Type B pancreatic cell (in vitro differentiated cells): ENCODE measurements around the gene FREM2. TPM values are rescaled to one million over a fixed set of nuclear protein-coding genes. Genes with fewer than 3 reads are reported as not detected.

Experiments
- DNase-seq: peaks from one replicate; pipeline ENCODE4 v3.0.0; 2021; ENCODE audit warnings: mixed read lengths; ENCODE audit not compliant: unreplicated experiment; ENCODE audit errors: extremely low spot score
- H3K27ac Mint-ChIP-seq: 2 replicates; pipeline ENCODE4 v1.8.0; 2021; ENCODE audit warnings: mild to moderate bottlenecking, mixed read lengths
- H3K27me3 Mint-ChIP-seq: 2 replicates; pipeline ENCODE4 v1.8.0; 2021; ENCODE audit warnings: mixed read lengths
- H3K36me3 Mint-ChIP-seq: 2 replicates; pipeline ENCODE4 v1.8.0; 2021; ENCODE audit warnings: mixed read lengths
- H3K4me1 Mint-ChIP-seq: one replicate; pipeline ENCODE4 v1.8.0; 2021; ENCODE audit warnings: mixed read lengths; ENCODE audit not compliant: unreplicated experiment
- H3K4me3 Mint-ChIP-seq: 2 replicates; pipeline ENCODE4 v1.8.0; 2021; ENCODE audit warnings: mild to moderate bottlenecking, mixed read lengths
- H3K9me3 Mint-ChIP-seq: 2 replicates; pipeline ENCODE4 v1.8.0; 2021; ENCODE audit warnings: mixed read lengths
- total RNA-seq: library from RNA; stranded (reverse); gene quantifications from 2 replicates; pipeline ENCODE4 v1.2.1, GENCODE V29; 2021; ENCODE audit warnings: low replicate concordance
- TF ChIP-seq, protein P1 (sequence below): fragments of 200-600 bp; sonication (generic); conservative IDR thresholded peaks from 2 replicates; pipeline ENCODE4 v1.5.0; 2021; ENCODE audit warnings: antibody characterized with exemption, mild to moderate bottlenecking

Gene FREM2
- total RNA-seq, 1 donor from 2014 or later: 42.8 TPM

- Mint-ChIP-seq H3K9me3 (no peaks in the 10 kb centered on the region), H3K27ac (no peak overlapping the region), H3K4me1 (peaks cover 8% of the 10 kb centered on the region), H3K36me3 (peaks cover 17% of the 10 kb centered on the region), H3K4me3 (no peak overlapping the region), H3K27me3 (no peaks in the 10 kb centered on the region)
- TF ChIP-seq, protein P1, sequence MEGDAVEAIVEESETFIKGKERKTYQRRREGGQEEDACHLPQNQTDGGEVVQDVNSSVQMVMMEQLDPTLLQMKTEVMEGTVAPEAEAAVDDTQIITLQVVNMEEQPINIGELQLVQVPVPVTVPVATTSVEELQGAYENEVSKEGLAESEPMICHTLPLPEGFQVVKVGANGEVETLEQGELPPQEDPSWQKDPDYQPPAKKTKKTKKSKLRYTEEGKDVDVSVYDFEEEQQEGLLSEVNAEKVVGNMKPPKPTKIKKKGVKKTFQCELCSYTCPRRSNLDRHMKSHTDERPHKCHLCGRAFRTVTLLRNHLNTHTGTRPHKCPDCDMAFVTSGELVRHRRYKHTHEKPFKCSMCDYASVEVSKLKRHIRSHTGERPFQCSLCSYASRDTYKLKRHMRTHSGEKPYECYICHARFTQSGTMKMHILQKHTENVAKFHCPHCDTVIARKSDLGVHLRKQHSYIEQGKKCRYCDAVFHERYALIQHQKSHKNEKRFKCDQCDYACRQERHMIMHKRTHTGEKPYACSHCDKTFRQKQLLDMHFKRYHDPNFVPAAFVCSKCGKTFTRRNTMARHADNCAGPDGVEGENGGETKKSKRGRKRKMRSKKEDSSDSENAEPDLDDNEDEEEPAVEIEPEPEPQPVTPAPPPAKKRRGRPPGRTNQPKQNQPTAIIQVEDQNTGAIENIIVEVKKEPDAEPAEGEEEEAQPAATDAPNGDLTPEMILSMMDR: no peak
- DNase-seq: no peak
Measured at GRCh38 chr13:38848360-38848759, 161.5 kb downstream of the FREM2 start.

DNA sequence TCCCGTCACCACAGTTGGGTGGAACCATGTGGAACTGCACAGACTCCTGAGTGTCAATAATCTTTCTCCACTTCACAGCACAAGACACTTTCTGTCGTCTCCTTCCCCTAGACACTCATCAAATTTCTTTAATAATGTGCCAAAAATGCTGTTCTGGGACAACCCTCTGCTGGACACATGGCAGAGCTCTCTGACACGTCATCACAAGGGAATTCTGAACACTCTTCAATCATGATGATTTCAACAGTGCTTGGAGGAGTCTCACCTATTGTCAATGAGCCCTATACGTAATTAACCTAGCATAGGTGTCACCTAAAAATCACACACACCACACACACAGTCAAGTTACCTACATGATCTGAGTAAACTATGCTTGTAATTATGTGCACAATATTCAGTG lies 162.4 kb downstream of the FREM2 start:
- TF ChIP-seq, protein P1: no peak
- H3K27ac Mint-ChIP-seq: no peak overlapping the region
- no peak for DNase-seq
- no peak overlapping the region for H3K4me3 Mint-ChIP-seq
- H3K9me3 Mint-ChIP-seq: no peaks in the 10 kb centered on the region
- H3K4me1 Mint-ChIP-seq: peaks cover 7% of the 10 kb centered on the region
- no peaks in the 10 kb centered on the region for H3K27me3 Mint-ChIP-seq
- H3K36me3 Mint-ChIP-seq: peaks cover 17% of the 10 kb centered on the region

DNA sequence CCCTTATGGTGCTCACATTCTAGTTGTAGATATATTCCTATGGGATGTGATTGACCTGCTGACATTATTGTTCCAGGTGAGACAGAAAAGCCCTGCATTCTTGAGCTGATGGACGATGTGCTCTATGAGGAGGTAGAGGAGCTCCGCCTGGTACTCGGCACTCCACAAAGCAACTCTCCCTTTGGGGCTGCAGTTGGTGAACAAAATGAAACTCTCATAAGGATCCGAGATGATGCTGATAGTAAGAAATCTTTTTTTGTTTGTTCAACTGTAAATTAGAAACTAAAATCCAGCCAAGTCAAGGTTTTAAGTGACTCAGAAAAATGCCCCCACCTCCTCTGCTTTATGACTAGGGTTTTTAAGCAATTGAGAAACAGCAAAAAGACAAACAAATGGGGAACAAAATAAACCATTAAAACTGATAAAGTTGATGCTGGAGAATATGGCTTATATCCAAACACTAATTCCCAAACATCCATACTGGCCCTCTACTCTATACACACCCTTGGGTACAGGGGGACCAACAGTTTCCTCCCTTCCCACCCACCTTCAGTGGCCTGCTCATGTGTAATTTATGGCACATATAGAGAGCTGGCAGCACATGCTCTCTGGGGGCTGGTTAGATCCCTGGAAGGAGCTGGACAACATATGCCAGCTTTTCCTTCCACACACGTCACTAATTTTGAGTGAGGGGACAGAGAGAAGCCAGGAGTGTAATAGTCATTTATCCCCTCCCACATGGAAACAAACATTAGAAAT lies 164.2 kb downstream of the FREM2 start:
- H3K27me3 Mint-ChIP-seq: no peaks in the 10 kb centered on the region
- no peak overlapping the region for H3K27ac Mint-ChIP-seq
- no peaks in the 10 kb centered on the region for H3K4me1 Mint-ChIP-seq
- no peak overlapping the region for H3K4me3 Mint-ChIP-seq
- peaks cover 17% of the 10 kb centered on the region for H3K36me3 Mint-ChIP-seq
- no peak for DNase-seq
- H3K9me3 Mint-ChIP-seq: no peaks in the 10 kb centered on the region
- TF ChIP-seq, protein P1: no peak

GRCh38 chr13:38854226-38854625 lies 167.3 kb downstream of the FREM2 start:
- Mint-ChIP-seq H3K4me1 (no peaks in the 10 kb centered on the region), H3K36me3 (peaks cover 11% of the 10 kb centered on the region), H3K27ac (no peak overlapping the region), H3K4me3 (no peak overlapping the region), H3K27me3 (no peaks in the 10 kb centered on the region), H3K9me3 (no peaks in the 10 kb centered on the region)
- TF ChIP-seq, protein P1: no peak
- DNase-seq: no peak

GRCh38 chr13:38856065-38856464 lies 169.2 kb downstream of the FREM2 start:
- Mint-ChIP-seq H3K36me3 (peaks cover 9% of the 10 kb centered on the region), H3K4me3 (no peak overlapping the region), H3K4me1 (no peaks in the 10 kb centered on the region), H3K9me3 (no peaks in the 10 kb centered on the region), H3K27me3 (no peaks in the 10 kb centered on the region), H3K27ac (no peak overlapping the region)
- TF ChIP-seq, protein P1: no peak
- DNase-seq: no peak
